K562 (cell line): ENCODE measurements around the gene SLA2. TPM values are rescaled to one million over a fixed set of nuclear protein-coding genes. Genes with fewer than 3 reads are reported as not detected.

Experiments
- ATF1 ChIP-seq, 2 experiments: fragments of 450-650 bp in 1 of 2; IDR thresholded peaks; 2 replicates each; pipeline ENCODE4 v1.6.1; 2016; ENCODE audit warnings: missing compliant biosample characterization in 1 of 2, missing genetic modification characterization in 1 of 2
- CTBP1 ChIP-seq: fragments of 450-650 bp; IDR thresholded peaks from 2 replicates; pipeline ENCODE4 v1.6.1; 2016; ENCODE audit warnings: borderline replicate concordance
- EGR1 ChIP-seq: fragments of 450-650 bp; conservative IDR thresholded peaks from 2 replicates; pipeline ENCODE4 v1.6.1; 2017; ENCODE audit warnings: mild to moderate bottlenecking
- JUNB ChIP-seq: fragments of 450-650 bp; formaldehyde crosslinking; conservative IDR thresholded peaks from 2 replicates; pipeline ENCODE4 v1.4.0; 2020; ENCODE audit warnings: mild to moderate bottlenecking
- KHSRP ChIP-seq: fragments of 450-650 bp; IDR thresholded peaks from 2 replicates; pipeline ENCODE4 v1.6.1; 2017
- MXI1 ChIP-seq: IDR thresholded peaks from 2 replicates; pipeline ENCODE4 v1.6.1; 2011; ENCODE audit warnings: low read depth, mild to moderate bottlenecking, improper control_type of control experiment, low read length
- NR2C1 ChIP-seq, 2 experiments: fragments of 450-650 bp; IDR thresholded peaks; 2 replicates each; pipeline ENCODE4 v1.6.1; 2017; ENCODE audit warnings: mild to moderate bottlenecking in 2 of 2, antibody characterized with exemption in 1 of 2, inconsistent platforms in 1 of 2, missing compliant biosample characterization in 1 of 2, missing genetic modification characterization in 1 of 2
- PHF20 ChIP-seq: fragments of 450-650 bp; IDR thresholded peaks from 2 replicates; pipeline ENCODE4 v1.6.1; 2018; ENCODE audit not compliant: partially characterized antibody
- PKNOX1 ChIP-seq: fragments of 450-650 bp; IDR thresholded peaks from 2 replicates; pipeline ENCODE4 v1.6.1; 2016
- RUNX1 ChIP-seq: sonication (generic); IDR thresholded peaks from 2 replicates; pipeline ENCODE4 v1.6.1; 2016; ENCODE audit warnings: antibody characterized with exemption, low read depth
- SREBF2 ChIP-seq: sonication (generic); formaldehyde crosslinking; IDR thresholded peaks from 2 replicates; pipeline ENCODE4 v1.4.0; 2020; ENCODE audit warnings: mild to moderate bottlenecking, missing genetic modification reagents
- TEAD4 ChIP-seq, 2 experiments: sonication (generic) in 1 of 2; formaldehyde crosslinking in 1 of 2; IDR thresholded peaks; 2 replicates each; pipeline versions ENCODE4 v1.6.1 to v1.8.0; 2012 to 2022; ENCODE audit warnings: borderline replicate concordance in 1 of 2, inconsistent platforms in 1 of 2, low read length in 1 of 2, mild to moderate bottlenecking in 1 of 2, missing genetic modification reagents in 1 of 2
- TRIM25 ChIP-seq: fragments of 450-650 bp; IDR thresholded peaks from 2 replicates; pipeline ENCODE4 v1.7.0; 2016; ENCODE audit warnings: borderline replicate concordance
- ZBTB40 ChIP-seq, 2 experiments: fragments of 450-650 bp in 1 of 2; sonication (generic) in 1 of 2; formaldehyde crosslinking in 1 of 2; IDR thresholded peaks; 2 replicates each; pipeline versions ENCODE4 v1.7.1 to v1.9.0; 2016 to 2022; ENCODE audit warnings: inconsistent platforms in 1 of 2, mild to moderate bottlenecking in 1 of 2, missing genetic modification reagents in 1 of 2
- ZNF79 ChIP-seq: fragments of 250-450 bp; sonication (Bioruptor Pico); IDR thresholded peaks from 2 replicates; pipeline ENCODE4 v1.4.0; 2020; ENCODE audit warnings: low read depth, mild to moderate bottlenecking, moderate library complexity
- polyA plus RNA-seq, 8 experiments: library from polyadenylated mRNA; depleted of rRNA in 4 of 8; stranded (reverse) in 5 of 8; unstranded in 3 of 8; fragments of >200 nt; fragmentation: Nextera tagmentation in 2 of 8; fragmentation: Illumina TruSeq in 1 of 8; extraction: Ambion mirVana in 2 of 8; extraction: Trizol in 1 of 8; gene quantifications; 2 replicates each; pipeline versions ENCODE4 v1.2.1 to v1.2.3, GENCODE V29; 2011 to 2014; ENCODE audit warnings: inconsistent platforms in 1 of 8, missing spikeins in 1 of 8
- total RNA-seq, 7 experiments: library from RNA; depleted of rRNA in 6 of 7; stranded (reverse); fragments of >200 nt in 6 of 7; fragmentation: Illumina TruSeq in 2 of 7; extraction: Trizol in 2 of 7; gene quantifications; 2 replicates each; pipeline versions ENCODE4 v1.2.1 to v1.2.3, GENCODE V29; 2011 to 2021; ENCODE audit warnings: low replicate concordance in 1 of 7

SLA2 gene
- total and polyA plus RNA-seq, 9 of the 15 experiments (the other 6 are each of a cell fraction or from before 2014, with no cell fraction given) = 0.07 TPM; not detected in 7

GRCh38 chr20:36574366-36575135 is 71.4 kb downstream of the SLA2 start (continued):
- TF ChIP-seq CTBP1 = peak; percentile 58; the same call in 1 of the 2 replicates
- TF ChIP-seq MXI1 = 0 out of 2 replicates have a peak, but pooled peaks have one; percentile 8
- TF ChIP-seq ZNF79 (CRISPR knock-in tag) = no peak
- no peak for TF ChIP-seq JUNB (CRISPR knock-in tag)
- TF ChIP-seq PKNOX1 = no peak
- TF ChIP-seq SREBF2 (CRISPR knock-in tag) = no peak
- peak; percentile 40; the same call in 1 of the 2 replicates for TF ChIP-seq ZBTB40 (IDR thresholded peaks at IDR 0.05)
- no peak for TF ChIP-seq ZBTB40 (CRISPR knock-in tag; IDR thresholded peaks at IDR 0.05)
- TF ChIP-seq ATF1 (CRISPR knock-in tag; IDR thresholded peaks at IDR 0.05) = no peak
- peak; percentile 42; the same call in 1 of the 2 replicates for TF ChIP-seq ATF1 (tag; IDR thresholded peaks at IDR 0.05)
- TF ChIP-seq RUNX1 = no peak
- TF ChIP-seq NR2C1 (IDR thresholded peaks at IDR 0.05) = no peak
- TF ChIP-seq NR2C1 (tag; IDR thresholded peaks at IDR 0.05) = no peak
- TF ChIP-seq TEAD4 (IDR thresholded peaks at IDR 0.05; ENCODE audit: low read length) = peak; percentile 56
- no peak for TF ChIP-seq TEAD4 (CRISPR knock-in tag; IDR thresholded peaks at IDR 0.05; ENCODE audit: borderline replicate concordance)
- TF ChIP-seq PHF20 = peak; percentile 28
- TF ChIP-seq EGR1 = peak; percentile 91
- no peak for TF ChIP-seq KHSRP
- no peak for TF ChIP-seq TRIM25
